Fibroblast of lung (primary cell): ENCODE measurements around the gene LINC01488.

Experiments
- CTCF ChIP-seq, 2 donors: IDR thresholded peaks in 1 of 2; conservative IDR thresholded peaks in 1 of 2; 1 replicate in 1 of 2; 2 replicates in 1 of 2; pipeline ENCODE4 v1.5.1; 2011 to 2012; ENCODE audit warnings: low read length in 2 of 2, control low read depth in 1 of 2, inconsistent platforms in 1 of 2, low read depth in 1 of 2, mild to moderate bottlenecking in 1 of 2
- EZH2 ChIP-seq: IDR thresholded peaks from 2 replicates; pipeline ENCODE4 v1.5.1; 2012; ENCODE audit warnings: low read length, control low read depth, mild to moderate bottlenecking; ENCODE audit errors: missing control alignments

DNA sequence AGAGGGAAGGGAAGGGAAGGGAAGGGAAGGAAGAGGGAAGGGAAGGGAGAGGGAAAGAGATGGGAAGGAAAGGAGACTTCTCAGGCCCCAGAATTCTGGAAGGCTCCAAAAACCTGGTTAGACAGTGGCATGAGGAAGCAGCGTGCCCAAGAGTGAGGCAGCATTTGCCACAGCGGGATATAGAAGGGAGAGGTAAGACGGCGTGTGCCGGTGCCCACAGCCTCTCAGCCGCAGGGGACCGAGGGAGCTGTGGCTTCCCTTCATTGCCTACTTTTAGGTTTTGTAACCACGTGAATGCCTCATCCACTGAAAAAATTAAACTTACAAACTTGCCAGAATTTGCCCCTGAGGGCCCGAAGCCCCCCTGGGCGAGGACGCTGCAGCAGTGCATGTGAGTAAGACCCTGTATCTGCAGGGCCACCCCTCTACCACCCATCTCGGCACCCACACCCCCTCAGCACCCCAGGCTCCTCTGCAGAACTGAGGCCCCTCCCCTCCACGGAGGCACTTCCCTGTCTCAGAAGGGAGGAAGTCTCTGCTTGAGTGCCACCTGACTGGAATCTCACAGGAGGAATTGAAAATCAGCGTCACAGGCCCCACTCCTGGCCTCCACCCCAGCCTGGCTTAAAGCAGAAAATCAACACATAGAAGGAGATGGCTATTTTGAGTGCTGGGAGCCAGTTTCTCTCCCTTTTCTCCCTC lies 58.1 kb downstream of the LINC01488 start:
- no peak for TF ChIP-seq CTCF (conservative IDR thresholded peaks at IDR 0.05 in 1 of 2, IDR thresholded peaks at IDR 0.05 in 1 of 2; ENCODE audit: low read depth in 1 of 2, low read length in 2 of 2)
- TF ChIP-seq EZH2: no peak
